Natural killer cell (primary cell): Measurements from ENCODE around the gene EFNA3. TPM values are rescaled to one million over a fixed set of nuclear protein-coding genes. Genes with fewer than 3 reads are reported as not detected.

Experiments used
- ATAC-seq, 3 donors: fragments of 150-1000 bp in 2 of 3; fragments of 200-7000 bp in 1 of 3; cut with Tn5 transposase; 1 replicate in 1 of 3; 2 replicates in 2 of 3; pipeline ENCODE4 v1.10.0; 2021; ENCODE audit warnings: mild to moderate bottlenecking in 2 of 3, moderate library complexity in 2 of 3
- DNase-seq, 2 donors: peaks; one replicate each; pipeline versions ENCODE4 v3.0.0 to v3.0.0-alpha.2; 2013 to 2021; ENCODE audit warnings: mixed read lengths in 1 of 2
- H3K27ac ChIP-seq: one replicate; pipeline ENCODE4 v1.5.1; 2013; ENCODE audit warnings: mild to moderate bottlenecking, low read length
- H3K27me3 ChIP-seq: one replicate; pipeline ENCODE4 v1.6.1; 2013; ENCODE audit warnings: low read length; ENCODE audit not compliant: control insufficient read depth, insufficient read depth
- H3K36me3 ChIP-seq: one replicate; pipeline ENCODE4 v1.6.1; 2013; ENCODE audit warnings: low read length; ENCODE audit not compliant: control insufficient read depth, insufficient read depth
- H3K4me1 ChIP-seq: one replicate; pipeline ENCODE4 v1.6.1; 2013; ENCODE audit warnings: low read length; ENCODE audit not compliant: control insufficient read depth, insufficient read depth
- H3K4me3 ChIP-seq: one replicate; pipeline ENCODE4 v1.5.1; 2013; ENCODE audit warnings: low read length
- H3K9me3 ChIP-seq: one replicate; pipeline ENCODE4 v1.6.1; 2013; ENCODE audit warnings: low read length; ENCODE audit not compliant: control insufficient read depth, insufficient read depth
- H3K27ac Mint-ChIP-seq, 2 donors: one replicate each; pipeline ENCODE4 v1.8.0; 2022; ENCODE audit warnings: mild to moderate bottlenecking in 2 of 2, mixed read lengths in 2 of 2, moderate library complexity in 1 of 2
- H3K27me3 Mint-ChIP-seq, 2 donors: one replicate each; pipeline ENCODE4 v1.8.0; 2022; ENCODE audit warnings: low read depth in 2 of 2, mixed read lengths in 2 of 2
- H3K36me3 Mint-ChIP-seq: one replicate; pipeline ENCODE4 v1.8.0; 2022; ENCODE audit warnings: mixed read lengths
- H3K4me1 Mint-ChIP-seq, 2 donors: one replicate each; pipeline ENCODE4 v1.8.0; 2022; ENCODE audit warnings: mixed read lengths in 2 of 2
- H3K4me3 Mint-ChIP-seq: one replicate; pipeline ENCODE4 v1.8.0; 2022; ENCODE audit warnings: mild to moderate bottlenecking, moderate library complexity, mixed read lengths
- H3K9me3 Mint-ChIP-seq, 2 donors: one replicate each; pipeline ENCODE4 v1.8.0; 2022; ENCODE audit warnings: mixed read lengths in 2 of 2
- CTCF ChIP-seq: fragments of 200-600 bp; IDR thresholded peaks from one replicate; pipeline ENCODE4 v1.8.0; 2022; ENCODE audit warnings: antibody characterized with exemption
- WGBS: methylation state at CpG from one replicate; pipeline ENCODE4 v1.1.7; 2013; ENCODE audit warnings: missing lambda C conversion rate; ENCODE audit not compliant: insufficient coverage; 5-methylcytosine and 5-hydroxymethylcytosine counted together
- intact Hi-C: fragments of 100-400 bp; cut with micrococcal nuclease; formaldehyde crosslinking; loops from one replicate; pipeline ENCODE4 v1.14.2; 2022
- total RNA-seq, 4 donors: library from RNA; stranded (reverse); fragments of 120-200 nt in 1 of 4; gene quantifications; one replicate each; pipeline versions ENCODE4 v1.2.3 to v1.2.4, GENCODE V29; 2013 to 2022

EFNA3 gene
- total RNA-seq, 3 donors from 2014 or later (not counting 1 experiment from before 2014, with no cell fraction given): 0.52 to 1.1 (median 0.68) TPM

GRCh38 chr1:155084722-155085503 lies 6.3 kb downstream of the EFNA3 start:
- Mint-ChIP-seq H3K9me3 (no peaks in the 10 kb centered on the region), H3K27ac (peak overlapping the region; percentile 87 to 96)

GRCh38 chr1:155085504-155086127 lies 7.0 kb downstream of the EFNA3 start:
- no peaks in the 10 kb centered on the region for H3K9me3 ChIP-seq
- no peaks in the 10 kb centered on the region for H3K36me3 ChIP-seq
- intact Hi-C loops: loop anchor here (1.0 to 2.0 kb wide), 5 partner anchors 15 to 526 kb away; partner anchors contain the start of genes EFNA4, KRTCAP2 and TRIM46
- peak overlapping the region; percentile 61 for H3K4me3 ChIP-seq
- peak overlapping the region; percentile 88 for H3K27ac ChIP-seq
- ATAC-seq (peak; percentile 10 to 46 (median 28)), DNase-seq (peak; percentile 59 to 84)
- no peak for TF ChIP-seq CTCF
- peak overlapping the region; percentile 94 for H3K4me3 Mint-ChIP-seq
- H3K4me1 Mint-ChIP-seq: peaks cover 29 to 45% of the 10 kb centered on the region in 2 donors
- 2% methylated on average over 29 of the region's 32 CpGs for WGBS
- peaks cover 46% of the 10 kb centered on the region for H3K4me1 ChIP-seq
- no peaks in the 10 kb centered on the region for H3K36me3 Mint-ChIP-seq
- H3K27me3 ChIP-seq: peaks cover 36% of the 10 kb centered on the region
- peaks cover 16 to 23% of the 10 kb centered on the region in 2 donors for H3K27me3 Mint-ChIP-seq
- H3K9me3 Mint-ChIP-seq: no peaks in the 10 kb centered on the region
- peak overlapping the region; percentile 87 to 96 for H3K27ac Mint-ChIP-seq

More at GRCh38 chr1:155084722-155085503, 6.3 kb downstream of the EFNA3 start:
- ATAC-seq (peak; percentile 75 to 91 (median 80)), DNase-seq (peak; percentile 92 to 95)
- intact Hi-C loops: loop anchor here (1.0 to 2.0 kb wide), 5 partner anchors 14 to 526 kb away; partner anchors contain the start of genes EFNA4, KRTCAP2 and TRIM46
- Mint-ChIP-seq H3K27me3 (peaks cover 16 to 24% of the 10 kb centered on the region in 2 donors), H3K36me3 (no peaks in the 10 kb centered on the region), H3K4me3 (peak overlapping the region; percentile 94), H3K4me1 (peaks cover 30 to 51% of the 10 kb centered on the region in 2 donors)
- Histone ChIP-seq H3K27ac (peak overlapping the region; percentile 88), H3K36me3 (no peaks in the 10 kb centered on the region), H3K4me1 (peaks cover 53% of the 10 kb centered on the region), H3K27me3 (peaks cover 43% of the 10 kb centered on the region), H3K4me3 (peak overlapping the region; percentile 61), H3K9me3 (no peaks in the 10 kb centered on the region)
- WGBS: under 1% methylated on average over 67 of the region's 67 CpGs
- TF ChIP-seq CTCF: peak; percentile 89

GRCh38 chr1:155086128-155086741 lies 7.6 kb downstream of the EFNA3 start:
- H3K4me1 ChIP-seq: peaks cover 42% of the 10 kb centered on the region
- H3K4me1 Mint-ChIP-seq: peaks cover 28 to 44% of the 10 kb centered on the region in 2 donors
- 12% methylated on average over 23 of the region's 24 CpGs for WGBS
- no peaks in the 10 kb centered on the region for H3K36me3 Mint-ChIP-seq
- TF ChIP-seq CTCF: peak; percentile 99
- H3K9me3 ChIP-seq: no peaks in the 10 kb centered on the region
- peak; percentile 15 to 51 (median 24) for ATAC-seq
- H3K4me3 ChIP-seq: peak overlapping the region; percentile 61
- H3K27ac ChIP-seq: no peak overlapping the region
- peak; percentile 82 to 89 for DNase-seq
- H3K36me3 ChIP-seq: no peaks in the 10 kb centered on the region
- H3K9me3 Mint-ChIP-seq: no peaks in the 10 kb centered on the region
- H3K27me3 Mint-ChIP-seq: peaks cover 14 to 22% of the 10 kb centered on the region in 2 donors
- H3K4me3 Mint-ChIP-seq: peak overlapping the region; percentile 79
- peaks cover 31% of the 10 kb centered on the region for H3K27me3 ChIP-seq
- intact Hi-C loops: no loop called here
- H3K27ac Mint-ChIP-seq: peak overlapping the region; percentile 46 to 87
